Left ventricle myocardium inferior (tissue), 1 donor: ENCODE measurements around the gene RCVRN. TPM values are rescaled to one million over a fixed set of nuclear protein-coding genes. Genes with fewer than 3 reads are reported as not detected.
A peak's percentile ranks its signal among the peaks of the same experiment; 100 is the strongest.

Experiments
- DNase-seq: peaks from one replicate; pipeline ENCODE4 v3.0.0-alpha.2; 2020
- H3K27ac ChIP-seq: fragments of 200-600 bp; replicated peaks from 2 replicates; pipeline ENCODE4 v1.8.0; 2021
- H3K27me3 ChIP-seq: fragments of 200-600 bp; 2 replicates; pipeline ENCODE4 v1.8.0; 2021; ENCODE audit warnings: low read depth
- H3K36me3 ChIP-seq: fragments of 200-600 bp; 2 replicates; pipeline ENCODE4 v1.8.0; 2021
- H3K4me1 ChIP-seq: fragments of 200-600 bp; 2 replicates; pipeline ENCODE4 v1.8.0; 2021
- H3K4me3 ChIP-seq: fragments of 200-600 bp; 2 replicates; pipeline ENCODE4 v1.8.0; 2021; ENCODE audit warnings: mild to moderate bottlenecking, moderate library complexity
- H3K9me3 ChIP-seq: fragments of 200-600 bp; replicated peaks from 2 replicates; pipeline ENCODE4 v1.8.0; 2021
- CTCF ChIP-seq: fragments of 200-600 bp; IDR thresholded peaks from 2 replicates; pipeline ENCODE4 v1.8.0; 2021; ENCODE audit warnings: antibody characterized with exemption, mild to moderate bottlenecking, borderline replicate concordance
- intact Hi-C: fragments of 100-400 bp; cut with micrococcal nuclease; formaldehyde crosslinking; loops from one replicate; pipeline ENCODE4 v1.11.0; 2022
- total RNA-seq: library from RNA; stranded (reverse); fragmentation: NEBNext Ultra II Directional; extraction: Animal tissue kit (Norgen Biotek cat#: 25700); gene quantifications from one replicate; pipeline ENCODE4 v1.2.1, GENCODE V29; 2021
- donor health status: DM: no; HTN: yes; CAD: no; lungs with severe emphysema.

The RCVRN gene
- total RNA-seq, 1 donor from 2014 or later = 0.47 TPM

DNA sequence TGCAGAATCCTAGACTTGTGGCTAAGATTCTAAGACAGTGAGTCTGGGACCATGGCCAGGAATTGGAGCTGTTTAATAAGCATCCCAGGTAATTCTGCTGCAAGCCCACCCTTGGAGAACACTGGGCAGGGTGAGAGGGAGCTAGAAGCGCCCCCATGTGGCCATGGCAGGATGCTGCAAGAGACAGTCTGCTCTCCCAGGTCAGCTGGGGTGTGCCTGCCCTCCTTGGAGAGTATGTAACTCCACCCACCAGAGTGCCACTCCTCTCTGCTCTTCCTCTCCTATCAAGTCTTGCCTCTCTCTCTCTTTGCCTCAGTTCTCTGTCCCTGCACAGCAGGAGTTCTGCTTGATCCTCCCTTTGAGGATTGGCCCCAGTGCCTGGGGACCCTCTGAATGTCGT, 14.9 kb downstream of the RCVRN start:
- Histone ChIP-seq H3K27ac (no peak overlapping the region), H3K36me3 (no peaks in the 10 kb centered on the region), H3K4me3 (no peak overlapping the region), H3K4me1 (peaks cover 5% of the 10 kb centered on the region), H3K9me3 (peaks cover 10% of the 10 kb centered on the region), H3K27me3 (peaks cover 12% of the 10 kb centered on the region)
- DNase-seq = no peak
- TF ChIP-seq CTCF = peak; percentile 71
- intact Hi-C loops = no loop called here

GRCh38 chr17:9887508-9887907, 17.6 kb downstream of the RCVRN start:
- no peak for TF ChIP-seq CTCF
- DNase-seq = no peak
- H3K36me3 ChIP-seq = no peaks in the 10 kb centered on the region
- peaks cover 5% of the 10 kb centered on the region for H3K4me1 ChIP-seq
- H3K4me3 ChIP-seq = no peak overlapping the region
- H3K27me3 ChIP-seq = peaks cover 4% of the 10 kb centered on the region
- H3K9me3 ChIP-seq = peaks cover 24% of the 10 kb centered on the region
- H3K27ac ChIP-seq = no peak overlapping the region
- intact Hi-C loops = no loop called here

GRCh38 chr17:9886141-9886930, 18.7 kb downstream of the RCVRN start:
- no peak overlapping the region for H3K4me3 ChIP-seq
- intact Hi-C loops = no loop called here
- H3K4me1 ChIP-seq = peaks cover 5% of the 10 kb centered on the region
- TF ChIP-seq CTCF = no peak
- DNase-seq = no peak
- H3K36me3 ChIP-seq = no peaks in the 10 kb centered on the region
- H3K9me3 ChIP-seq = peaks cover 30% of the 10 kb centered on the region
- peaks cover 4% of the 10 kb centered on the region for H3K27me3 ChIP-seq
- no peak overlapping the region for H3K27ac ChIP-seq

- Histone ChIP-seq H3K4me1 (peaks cover 8% of the 10 kb centered on the region), H3K27me3 (no peaks in the 10 kb centered on the region), H3K9me3 (peaks cover 30% of the 10 kb centered on the region), H3K36me3 (no peaks in the 10 kb centered on the region), H3K4me3 (no peak overlapping the region), H3K27ac (no peak overlapping the region)
- no peak for TF ChIP-seq CTCF
- no peak for DNase-seq
- intact Hi-C loops = no loop called here
Observed at GRCh38 chr17:9883451-9883850, 21.6 kb downstream of the RCVRN start.

GRCh38 chr17:9880582-9880999, 24.5 kb downstream of the RCVRN start:
- intact Hi-C loops = no loop called here
- Histone ChIP-seq H3K4me1 (peaks cover 8% of the 10 kb centered on the region), H3K9me3 (peaks cover 30% of the 10 kb centered on the region), H3K27ac (no peak overlapping the region), H3K36me3 (no peaks in the 10 kb centered on the region), H3K27me3 (no peaks in the 10 kb centered on the region), H3K4me3 (no peak overlapping the region)
- DNase-seq = no peak
- TF ChIP-seq CTCF = no peak
